Peyer's patch (tissue), 4 donors: ENCODE data around the gene FARS2. TPM values are rescaled to one million over a fixed set of nuclear protein-coding genes. Genes with fewer than 3 reads are reported as not detected.

ENCODE experiments used
- DNase-seq, 3 donors: peaks; one replicate each; pipeline ENCODE4 v3.0.0-alpha.2; 2017 to 2019
- H3K27ac ChIP-seq, 4 donors: fragments of 200-600 bp; sonication (generic); one replicate each; pipeline ENCODE4 v1.5.1; 2016 to 2019
- H3K27me3 ChIP-seq, 2 donors: fragments of 200-600 bp; sonication (generic); one replicate each; pipeline ENCODE4 v1.5.1; 2019
- H3K36me3 ChIP-seq, 3 donors: fragments of 200-600 bp; sonication (generic); one replicate each; pipeline ENCODE4 v1.5.1; 2016 to 2019
- H3K4me1 ChIP-seq, 4 donors: fragments of 200-600 bp; sonication (generic); one replicate each; pipeline ENCODE4 v1.5.1; 2016 to 2019
- H3K4me3 ChIP-seq, 4 donors: fragments of 200-600 bp; sonication (generic); 1 replicate in 3 of 4; 2 replicates in 1 of 4; pipeline ENCODE4 v1.5.1; 2016 to 2019; ENCODE audit warnings: mild to moderate bottlenecking in 1 of 4
- H3K9me3 ChIP-seq, 4 donors: fragments of 200-600 bp; sonication (generic); one replicate each; pipeline ENCODE4 v1.5.1; 2016 to 2019; ENCODE audit warnings: mild to moderate bottlenecking in 1 of 4
- POLR2A ChIP-seq, 2 donors: fragments of 450-650 bp; IDR thresholded peaks; one replicate each; pipeline ENCODE4 v1.5.1; 2017; ENCODE audit warnings: antibody characterized with exemption in 2 of 2, mild to moderate bottlenecking in 2 of 2, moderate library complexity in 2 of 2
- total RNA-seq, 4 donors: library from RNA; depleted of rRNA; stranded (reverse); fragments of >200 nt; gene quantifications; one replicate each; pipeline ENCODE4 v1.1.0, GENCODE V29; 2016
- TF ChIP-seq, protein P1 (sequence below), 6 experiments: fragments of 450-650 bp in 4 of 6; fragments of 200-600 bp in 2 of 6; sonication (generic) in 1 of 6; IDR thresholded peaks; one replicate each; pipeline ENCODE4 v1.5.1; 2017 to 2019; ENCODE audit warnings: antibody characterized with exemption in 6 of 6, mild to moderate bottlenecking in 3 of 6, moderate library complexity in 1 of 6

FARS2 gene
- total RNA-seq, 4 donors from 2014 or later, result 9.5 to 42.1 (median 17.1) TPM

- H3K27ac ChIP-seq, result no peak overlapping the region
- DNase-seq, result no peak
- H3K27me3 ChIP-seq, result no peaks in the 10 kb centered on the region
- H3K4me3 ChIP-seq, result no peak overlapping the region
- H3K4me1 ChIP-seq, result no peaks in the 10 kb centered on the region
- H3K36me3 ChIP-seq, result no peaks in the 10 kb centered on the region
- TF ChIP-seq POLR2A (IDR thresholded peaks at IDR 0.05), result no peak
- no peaks in the 10 kb centered on the region for H3K9me3 ChIP-seq
Observed at GRCh38 chr6:5447921-5448320, 186.6 kb downstream of the FARS2 start.

DNA sequence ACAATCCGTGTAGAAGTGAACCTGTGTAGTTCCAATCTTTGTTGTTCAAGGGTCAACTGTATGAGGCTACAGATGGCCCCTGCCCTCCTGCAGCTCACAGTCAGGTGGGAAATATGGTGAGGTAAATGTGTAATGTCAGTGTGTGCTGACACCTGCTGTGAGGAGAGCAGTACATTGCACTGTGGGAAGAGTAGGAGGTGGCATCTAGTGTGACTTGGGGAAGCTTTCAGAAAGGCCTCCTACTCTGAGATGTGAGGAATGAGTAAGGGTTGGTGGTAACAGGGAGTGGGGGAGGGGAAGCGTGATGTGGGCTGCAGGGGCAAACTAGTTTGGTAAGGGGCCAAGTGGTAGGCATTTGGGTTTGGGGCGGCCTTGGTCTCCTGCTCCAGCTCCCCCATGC lies 188.8 kb downstream of the FARS2 start:
- H3K27me3 ChIP-seq, result no peaks in the 10 kb centered on the region
- H3K9me3 ChIP-seq, result no peaks in the 10 kb centered on the region
- no peak overlapping the region for H3K4me3 ChIP-seq
- TF ChIP-seq POLR2A (IDR thresholded peaks at IDR 0.05), result no peak
- TF ChIP-seq, protein P1, sequence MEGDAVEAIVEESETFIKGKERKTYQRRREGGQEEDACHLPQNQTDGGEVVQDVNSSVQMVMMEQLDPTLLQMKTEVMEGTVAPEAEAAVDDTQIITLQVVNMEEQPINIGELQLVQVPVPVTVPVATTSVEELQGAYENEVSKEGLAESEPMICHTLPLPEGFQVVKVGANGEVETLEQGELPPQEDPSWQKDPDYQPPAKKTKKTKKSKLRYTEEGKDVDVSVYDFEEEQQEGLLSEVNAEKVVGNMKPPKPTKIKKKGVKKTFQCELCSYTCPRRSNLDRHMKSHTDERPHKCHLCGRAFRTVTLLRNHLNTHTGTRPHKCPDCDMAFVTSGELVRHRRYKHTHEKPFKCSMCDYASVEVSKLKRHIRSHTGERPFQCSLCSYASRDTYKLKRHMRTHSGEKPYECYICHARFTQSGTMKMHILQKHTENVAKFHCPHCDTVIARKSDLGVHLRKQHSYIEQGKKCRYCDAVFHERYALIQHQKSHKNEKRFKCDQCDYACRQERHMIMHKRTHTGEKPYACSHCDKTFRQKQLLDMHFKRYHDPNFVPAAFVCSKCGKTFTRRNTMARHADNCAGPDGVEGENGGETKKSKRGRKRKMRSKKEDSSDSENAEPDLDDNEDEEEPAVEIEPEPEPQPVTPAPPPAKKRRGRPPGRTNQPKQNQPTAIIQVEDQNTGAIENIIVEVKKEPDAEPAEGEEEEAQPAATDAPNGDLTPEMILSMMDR (IDR thresholded peaks at IDR 0.05), result no peak
- no peaks in the 10 kb centered on the region for H3K36me3 ChIP-seq
- no peak overlapping the region for H3K27ac ChIP-seq
- no peaks in the 10 kb centered on the region for H3K4me1 ChIP-seq
- DNase-seq, result no peak

GRCh38 chr6:5453546-5453945 lies 192.2 kb downstream of the FARS2 start:
- no peaks in the 10 kb centered on the region for H3K9me3 ChIP-seq
- no peaks in the 10 kb centered on the region for H3K27me3 ChIP-seq
- no peak for DNase-seq
- no peaks in the 10 kb centered on the region for H3K36me3 ChIP-seq
- no peak overlapping the region for H3K27ac ChIP-seq
- H3K4me3 ChIP-seq, result no peak overlapping the region
- TF ChIP-seq, protein P1 (IDR thresholded peaks at IDR 0.05), result no peak
- no peaks in the 10 kb centered on the region for H3K4me1 ChIP-seq

DNA sequence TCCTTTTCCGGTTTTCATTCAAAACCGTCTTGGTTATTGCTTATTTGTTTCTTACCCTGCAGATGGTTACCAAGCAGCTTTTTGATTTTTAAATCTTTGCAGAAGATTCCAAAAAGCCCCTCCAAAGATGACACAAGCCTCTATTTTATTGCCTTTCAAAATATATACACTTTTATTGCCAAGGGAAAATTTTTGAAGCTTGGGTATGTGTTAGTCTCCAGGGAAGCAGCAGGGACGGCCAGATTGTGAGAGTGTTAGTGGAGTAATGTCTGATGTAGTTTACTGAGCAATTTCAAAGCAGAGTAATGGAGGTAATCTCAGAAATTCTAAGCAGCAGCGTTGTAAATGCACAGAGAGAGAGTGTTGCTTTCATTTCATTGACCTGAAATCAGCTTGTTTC lies 193.8 kb downstream of the FARS2 start:
- Histone ChIP-seq H3K4me1 (no peaks in the 10 kb centered on the region), H3K27ac (no peak overlapping the region)
- no peak for TF ChIP-seq POLR2A (IDR thresholded peaks at IDR 0.05)
- TF ChIP-seq, protein P1 (IDR thresholded peaks at IDR 0.05), result no peak

DNA sequence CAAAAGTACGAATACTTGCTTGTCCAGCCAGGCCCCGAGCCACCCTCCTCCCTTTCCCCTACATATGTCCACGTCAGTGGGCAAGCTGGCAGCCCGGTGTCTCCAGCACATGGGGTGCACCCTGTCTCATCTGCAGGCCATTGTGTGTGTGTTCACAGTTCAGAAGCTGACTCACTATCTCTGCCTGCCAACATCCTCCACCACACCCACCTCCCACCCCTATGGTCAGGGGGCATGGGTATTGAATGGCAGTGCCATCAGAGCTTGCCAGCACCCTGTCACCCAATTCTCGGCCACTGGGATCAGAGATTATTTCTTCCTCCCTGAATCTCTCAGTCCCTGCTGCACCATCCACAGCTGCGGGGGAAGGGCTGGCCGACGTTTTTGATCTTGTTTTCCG lies 195.7 kb downstream of the FARS2 start:
- Histone ChIP-seq H3K27ac (no peak overlapping the region), H3K36me3 (no peaks in the 10 kb centered on the region), H3K4me1 (no peaks in the 10 kb centered on the region), H3K27me3 (no peaks in the 10 kb centered on the region), H3K9me3 (no peaks in the 10 kb centered on the region), H3K4me3 (no peak overlapping the region)
- DNase-seq, result no peak
- TF ChIP-seq POLR2A (IDR thresholded peaks at IDR 0.05), result no peak
- TF ChIP-seq, protein P1 (IDR thresholded peaks at IDR 0.05), result no peak

More for the DNA sequence above, 193.8 kb downstream of the FARS2 start:
- H3K4me3 ChIP-seq, result no peak overlapping the region
- H3K9me3 ChIP-seq, result no peaks in the 10 kb centered on the region
- no peaks in the 10 kb centered on the region for H3K27me3 ChIP-seq
- no peaks in the 10 kb centered on the region for H3K36me3 ChIP-seq
- no peak for DNase-seq

DNA sequence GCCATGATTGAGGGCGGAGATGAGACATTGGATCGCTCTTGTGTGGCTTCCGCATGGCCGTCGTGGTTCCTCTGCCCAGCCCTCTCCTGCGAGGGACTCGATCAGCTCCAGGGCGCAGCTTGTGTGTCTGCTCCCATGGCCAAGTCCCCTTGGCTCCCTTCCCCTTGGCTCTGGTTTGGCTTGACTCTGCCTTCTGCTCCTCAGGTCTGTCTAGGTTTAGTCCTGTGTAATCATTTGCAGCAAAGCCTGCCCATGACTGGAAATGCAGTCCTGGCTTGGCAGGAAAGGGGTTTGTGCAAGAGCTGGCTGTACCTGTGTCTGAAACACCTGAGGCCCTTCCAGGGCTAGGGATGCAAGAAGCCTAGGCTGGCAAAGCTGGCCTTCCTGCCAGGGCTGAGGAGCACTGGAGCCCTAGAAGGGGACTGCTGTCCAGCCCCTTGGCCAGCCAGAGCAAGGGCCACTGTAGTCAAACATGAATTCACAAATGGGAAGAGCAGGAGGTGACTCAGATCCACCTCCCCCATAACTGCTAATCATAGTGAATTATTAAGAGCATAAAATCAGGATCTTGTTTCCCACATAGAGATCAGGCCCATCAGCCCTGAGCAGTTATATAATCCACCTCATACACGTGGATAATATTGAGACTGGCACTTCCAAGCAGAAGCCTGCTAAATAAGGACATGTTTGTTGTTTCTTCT lies 196.8 kb downstream of the FARS2 start:
- Histone ChIP-seq H3K27ac (no peak overlapping the region), H3K9me3 (no peaks in the 10 kb centered on the region), H3K27me3 (no peaks in the 10 kb centered on the region), H3K36me3 (no peaks in the 10 kb centered on the region), H3K4me3 (no peak overlapping the region), H3K4me1 (no peaks in the 10 kb centered on the region)
- DNase-seq, result no peak
- TF ChIP-seq POLR2A (IDR thresholded peaks at IDR 0.05), result no peak
- TF ChIP-seq, protein P1 (IDR thresholded peaks at IDR 0.05), result no peak
